Breast epithelium (tissue), 3 donors: ENCODE results near the gene C16orf82.
A peak's percentile ranks its signal among the peaks of the same experiment; 100 is the strongest.

Experiments
- POLR2A ChIP-seq: fragments of 450-650 bp; IDR thresholded peaks from one replicate; pipeline ENCODE4 v1.6.1; 2016; ENCODE audit warnings: antibody characterized with exemption, mild to moderate bottlenecking, moderate library complexity
- POLR2AphosphoS5 ChIP-seq, 3 donors: sonication (generic); formaldehyde crosslinking; IDR thresholded peaks; one replicate each; pipeline ENCODE4 v1.6.1; 2017; ENCODE audit warnings: antibody characterized with exemption in 3 of 3
- TF ChIP-seq, protein P1 (sequence below), 3 donors: fragments of 450-650 bp; IDR thresholded peaks; one replicate each; pipeline ENCODE4 v1.5.1; 2016 to 2017; ENCODE audit warnings: antibody characterized with exemption in 3 of 3, mild to moderate bottlenecking in 3 of 3, moderate library complexity in 3 of 3

DNA sequence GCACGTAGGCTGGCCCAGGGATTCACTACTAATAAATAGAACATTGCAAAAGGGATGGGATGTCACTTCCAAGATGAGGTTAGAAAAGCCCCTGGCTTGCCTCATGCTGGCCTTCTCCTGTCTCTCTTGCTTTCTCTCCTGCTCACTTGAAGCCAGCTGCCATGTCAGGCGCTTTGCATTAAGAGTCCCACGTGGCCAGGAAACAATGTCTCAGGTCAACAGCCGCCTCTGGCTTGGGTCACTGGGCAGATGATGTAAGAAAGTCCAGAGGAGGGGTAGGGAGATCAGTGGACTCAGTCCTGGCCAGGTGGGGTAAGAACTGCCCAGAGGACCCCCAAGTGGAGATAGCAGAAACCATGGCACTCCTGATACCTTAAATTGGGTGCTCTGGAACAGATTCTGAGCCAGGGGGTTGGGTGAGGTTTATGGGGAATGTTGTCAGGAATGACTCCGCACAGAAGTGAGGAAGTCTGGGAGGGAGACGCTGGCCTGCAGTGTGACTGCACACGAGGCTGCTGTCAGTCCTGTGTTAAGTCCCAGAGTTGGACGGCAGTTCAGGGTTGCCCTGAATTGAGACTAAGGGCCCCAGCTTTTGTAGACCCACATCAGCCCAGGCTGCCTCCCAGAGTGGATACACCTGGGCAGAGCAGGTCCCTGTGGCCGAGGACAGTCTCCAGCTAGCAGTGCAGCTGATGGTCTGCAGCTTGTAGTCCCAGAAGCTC is 17.7 kb downstream of the C16orf82 start:
- TF ChIP-seq, protein P1, sequence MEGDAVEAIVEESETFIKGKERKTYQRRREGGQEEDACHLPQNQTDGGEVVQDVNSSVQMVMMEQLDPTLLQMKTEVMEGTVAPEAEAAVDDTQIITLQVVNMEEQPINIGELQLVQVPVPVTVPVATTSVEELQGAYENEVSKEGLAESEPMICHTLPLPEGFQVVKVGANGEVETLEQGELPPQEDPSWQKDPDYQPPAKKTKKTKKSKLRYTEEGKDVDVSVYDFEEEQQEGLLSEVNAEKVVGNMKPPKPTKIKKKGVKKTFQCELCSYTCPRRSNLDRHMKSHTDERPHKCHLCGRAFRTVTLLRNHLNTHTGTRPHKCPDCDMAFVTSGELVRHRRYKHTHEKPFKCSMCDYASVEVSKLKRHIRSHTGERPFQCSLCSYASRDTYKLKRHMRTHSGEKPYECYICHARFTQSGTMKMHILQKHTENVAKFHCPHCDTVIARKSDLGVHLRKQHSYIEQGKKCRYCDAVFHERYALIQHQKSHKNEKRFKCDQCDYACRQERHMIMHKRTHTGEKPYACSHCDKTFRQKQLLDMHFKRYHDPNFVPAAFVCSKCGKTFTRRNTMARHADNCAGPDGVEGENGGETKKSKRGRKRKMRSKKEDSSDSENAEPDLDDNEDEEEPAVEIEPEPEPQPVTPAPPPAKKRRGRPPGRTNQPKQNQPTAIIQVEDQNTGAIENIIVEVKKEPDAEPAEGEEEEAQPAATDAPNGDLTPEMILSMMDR (IDR thresholded peaks at IDR 0.05) = no peak
- peak in 1 of 3 donors; percentile 18 for TF ChIP-seq POLR2AphosphoS5 (IDR thresholded peaks at IDR 0.05)
- TF ChIP-seq POLR2A = no peak
